SK-N-SH (cell line): ENCODE data around the gene CAPN5. TPM values are rescaled to one million over a fixed set of nuclear protein-coding genes. Genes with fewer than 3 reads are reported as not detected.

Experiments
- CTCF ChIA-PET: fragments of 300-600, 350-600 bp; formaldehyde crosslinking; extraction: SDS; loops from one replicate; lab custom pipeline; 2021; lab: Yijun Ruan, JAX
- POLR2A ChIA-PET: fragments of 350-600 bp; sonication (Branson Sonifier 250); formaldehyde crosslinking; extraction: SDS; loops from one replicate; lab custom pipeline; 2020; ENCODE audit warnings: antibody characterized with exemption, inconsistent platforms; lab: Yijun Ruan, JAX
- DNase-seq: peaks from one replicate; pipeline ENCODE4 v3.0.0; 2012
- H2AFZ ChIP-seq: fragments of 200-600 bp; sonication (generic); 2 replicates; pipeline ENCODE4 v1.8.1; 2016; ENCODE audit warnings: antibody characterized with exemption, mild to moderate bottlenecking, low read depth
- H3F3A ChIP-seq: fragments of 200-600 bp; sonication (generic); replicated peaks from 2 replicates; pipeline ENCODE3; 2016; ENCODE audit warnings: antibody characterized with exemption, mild to moderate bottlenecking; ENCODE audit not compliant: insufficient read depth
- H3K27ac ChIP-seq, 2 experiments: fragments of 200-500 bp in 1 of 2; fragments of 200-600 bp in 1 of 2; sonication (Bioruptor generic) in 1 of 2; sonication (generic), shearing (Covaris generic) in 1 of 2; 2 replicates each; pipeline versions ENCODE4 v1.5.1 to v1.6.1; 2014 to 2016; ENCODE audit warnings: low read depth in 2 of 2, inconsistent platforms in 1 of 2, low read length in 1 of 2, mild to moderate bottlenecking in 1 of 2, mixed read lengths in 1 of 2
- H3K27me3 ChIP-seq: fragments of 200-600 bp; sonication (generic), shearing (Covaris generic); 2 replicates; pipeline ENCODE4 v1.6.1; 2016; ENCODE audit warnings: mixed run types; ENCODE audit not compliant: insufficient read depth
- H3K36me3 ChIP-seq, 2 experiments: fragments of 200-500 bp in 1 of 2; fragments of 200-600 bp in 1 of 2; sonication (Bioruptor generic) in 1 of 2; sonication (generic) in 1 of 2; replicated peaks in 1 of 2; 2 replicates each; pipeline versions ENCODE3 to v1.5.1; 2014 to 2016; ENCODE audit warnings: low read length in 1 of 2, mild to moderate bottlenecking in 1 of 2; ENCODE audit not compliant: insufficient read depth in 2 of 2, control insufficient read depth in 1 of 2
- H3K4me1 ChIP-seq, 2 experiments: fragments of 200-500 bp in 1 of 2; fragments of 200-600 bp in 1 of 2; sonication (Bioruptor generic) in 1 of 2; sonication (generic), shearing (Covaris generic) in 1 of 2; 2 replicates each; pipeline versions ENCODE4 v1.5.1 to v1.6.1; 2014 to 2016; ENCODE audit warnings: low read depth in 1 of 2, low read length in 1 of 2, mixed run types in 1 of 2; ENCODE audit not compliant: insufficient read depth in 2 of 2, control insufficient read depth in 1 of 2
- H3K4me2 ChIP-seq: fragments of 200-600 bp; sonication (generic), shearing (Covaris generic); 2 replicates; pipeline ENCODE4 v1.6.1; 2017; ENCODE audit warnings: mixed run types
- H3K4me3 ChIP-seq, 2 experiments: fragments of 200-500 bp in 1 of 2; fragments of 200-600 bp in 1 of 2; sonication (Bioruptor generic) in 1 of 2; sonication (generic), shearing (Covaris generic) in 1 of 2; 2 replicates each; pipeline versions ENCODE4 v1.5.1 to v1.8.1; 2014 to 2016; ENCODE audit warnings: low read depth in 2 of 2, inconsistent platforms in 1 of 2, low read length in 1 of 2, mild to moderate bottlenecking in 1 of 2, mixed read lengths in 1 of 2, moderate library complexity in 1 of 2
- H3K79me2 ChIP-seq: fragments of 200-600 bp; sonication (generic); 2 replicates; pipeline ENCODE4 v1.8.1; 2017; ENCODE audit warnings: mild to moderate bottlenecking; ENCODE audit not compliant: insufficient read depth
- H3K9ac ChIP-seq: fragments of 200-600 bp; sonication (generic); 2 replicates; pipeline ENCODE4 v1.6.1; 2017; ENCODE audit warnings: mixed run types
- H3K9me2 ChIP-seq: fragments of 200-600 bp; sonication (generic); 2 replicates; pipeline ENCODE4 v1.6.1; 2017; ENCODE audit warnings: mixed run types
- H3K9me3 ChIP-seq: fragments of 200-600 bp; sonication (generic); 2 replicates; pipeline ENCODE4 v1.6.1; 2017; ENCODE audit warnings: mixed run types, mild to moderate bottlenecking, moderate library complexity
- H4K20me1 ChIP-seq: fragments of 200-600 bp; sonication (generic); 2 replicates; pipeline ENCODE4 v1.6.1; 2017; ENCODE audit warnings: mild to moderate bottlenecking, mixed run types; ENCODE audit not compliant: insufficient read depth
- CHD2 ChIP-seq: fragments of 150-350 bp; IDR thresholded peaks from 2 replicates; pipeline ENCODE4 v1.6.1; 2018; ENCODE audit warnings: low read length; ENCODE audit not compliant: partially characterized antibody
- GATA2 ChIP-seq: sonication (generic); formaldehyde crosslinking; IDR thresholded peaks from 2 replicates; pipeline ENCODE4 v1.5.0; 2020; ENCODE audit warnings: mild to moderate bottlenecking, missing genetic modification reagents
- JUND ChIP-seq: IDR thresholded peaks from 2 replicates; pipeline ENCODE4 v1.4.0; 2012
- MEF2A ChIP-seq: IDR thresholded peaks from 2 replicates; pipeline ENCODE4 v1.4.0; 2012; ENCODE audit warnings: low read depth, borderline replicate concordance
- NFIC ChIP-seq: IDR thresholded peaks from 2 replicates; pipeline ENCODE4 v1.4.0; 2012; ENCODE audit warnings: borderline replicate concordance
- NRF1 ChIP-seq: IDR thresholded peaks from 2 replicates; pipeline ENCODE4 v1.6.1; 2012; ENCODE audit warnings: low read depth, mild to moderate bottlenecking, low read length
- RCOR1 ChIP-seq: fragments of 150-350 bp; IDR thresholded peaks from 2 replicates; pipeline ENCODE4 v1.6.1; 2017; ENCODE audit warnings: antibody characterized with exemption, low read length
- RXRA ChIP-seq: IDR thresholded peaks from 2 replicates; pipeline ENCODE4 v1.4.0; 2012; ENCODE audit warnings: low read depth, mild to moderate bottlenecking, borderline replicate concordance
- SMC3 ChIP-seq: IDR thresholded peaks from 2 replicates; pipeline ENCODE4 v1.6.1; 2012; ENCODE audit warnings: low read depth, low read length, improper control_type of control experiment
- TAF1 ChIP-seq: IDR thresholded peaks from 2 replicates; pipeline ENCODE4 v1.6.1; 2012; ENCODE audit warnings: low read depth, mild to moderate bottlenecking, low read length, moderate library complexity, borderline replicate concordance
- TCF12 ChIP-seq: IDR thresholded peaks from 2 replicates; pipeline ENCODE4 v1.4.0; 2012
- TEAD4 ChIP-seq: IDR thresholded peaks from 2 replicates; pipeline ENCODE4 v1.4.0; 2012; ENCODE audit warnings: mild to moderate bottlenecking, borderline replicate concordance; ENCODE audit not compliant: insufficient read depth
- YY1 ChIP-seq: IDR thresholded peaks from 2 replicates; pipeline ENCODE4 v1.4.0; 2012; ENCODE audit warnings: low read depth, mild to moderate bottlenecking
- WGBS: methylation state at CpG from one replicate; pipeline ENCODE4 v1.1.6; 2017; ENCODE audit warnings: low lambda C conversion rate; 5-methylcytosine and 5-hydroxymethylcytosine counted together
- polyA plus RNA-seq, 3 experiments: library from polyadenylated mRNA; depleted of rRNA; stranded (reverse); fragments of >200 nt; gene quantifications; 2 replicates each; pipeline ENCODE4 v1.2.3, GENCODE V29; 2012
- TF ChIP-seq, protein P1 (sequence below): IDR thresholded peaks from 2 replicates; pipeline ENCODE4 v1.4.0; 2012; ENCODE audit warnings: low read depth, borderline replicate concordance
- TF ChIP-seq, protein P2 (sequence below): fragments of 150-350 bp; IDR thresholded peaks from 2 replicates; pipeline ENCODE4 v1.6.1; 2016; ENCODE audit warnings: mild to moderate bottlenecking, low read depth, low read length
- TF ChIP-seq, protein P3 (sequence below): IDR thresholded peaks from 2 replicates; pipeline ENCODE4 v1.4.0; 2012; ENCODE audit warnings: low read depth, borderline replicate concordance
- TF ChIP-seq, protein P4 (sequence below): fragments of 150-350 bp; IDR thresholded peaks from 2 replicates; pipeline ENCODE4 v1.6.1; 2017; ENCODE audit warnings: antibody characterized with exemption, low read length, low read depth, borderline replicate concordance
- TF ChIP-seq, protein P5 (sequence below): IDR thresholded peaks from 2 replicates; pipeline ENCODE4; 2012
- TF ChIP-seq, protein P6 (sequence below): IDR thresholded peaks from 2 replicates; pipeline ENCODE4 v1.4.0; 2012; ENCODE audit warnings: low read depth
- TF ChIP-seq, protein P7 (sequence below): fragments of 200-600 bp; sonication (generic); IDR thresholded peaks from 2 replicates; pipeline ENCODE4 v1.6.1; 2017; ENCODE audit warnings: antibody characterized with exemption, mild to moderate bottlenecking, moderate library complexity

CAPN5 gene
- polyA plus RNA-seq, 1 of the 3 experiments (the other 2 are of a cell fraction): 33.1 TPM

DNA sequence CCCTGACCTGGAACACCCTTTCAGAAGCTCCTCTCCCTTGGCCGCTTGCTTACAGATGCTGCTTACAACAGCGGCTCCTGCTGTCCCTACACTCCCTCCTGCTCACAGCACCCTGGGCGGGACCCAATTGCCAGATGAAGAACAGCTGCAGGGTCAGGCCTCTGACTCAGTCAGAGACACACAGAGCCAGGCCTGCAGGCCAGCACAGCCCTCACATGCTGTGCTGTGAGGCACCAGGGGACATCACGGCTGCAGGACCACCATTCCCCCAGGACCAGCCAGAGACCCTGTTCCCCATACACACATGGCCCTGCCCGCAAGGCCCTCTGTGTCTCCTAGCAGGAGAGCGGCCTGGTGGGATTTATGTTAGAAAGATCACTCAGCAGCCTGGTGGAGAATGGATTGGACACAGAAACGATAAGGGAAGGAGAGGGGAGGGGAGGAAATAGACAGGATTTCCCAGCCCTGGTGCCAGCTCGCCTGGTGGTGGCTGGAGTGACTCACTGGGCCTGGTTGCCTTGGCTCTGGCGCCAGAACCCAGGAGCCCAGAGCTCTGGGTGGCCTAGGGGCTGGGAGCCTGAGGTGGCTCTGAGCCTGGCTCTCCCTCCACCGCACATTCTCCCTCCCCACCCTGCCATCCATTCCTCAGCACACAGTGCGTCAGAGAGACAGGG, 6.7 kb downstream of the CAPN5 start:
- WGBS: 9% methylated on average over 10 of the region's 11 CpGs
- H3K4me3 ChIP-seq: peak overlapping the region in 1 of 2 experiments; percentile 20; a peak in 1 of 4 replicates
- TF ChIP-seq, protein P1, sequence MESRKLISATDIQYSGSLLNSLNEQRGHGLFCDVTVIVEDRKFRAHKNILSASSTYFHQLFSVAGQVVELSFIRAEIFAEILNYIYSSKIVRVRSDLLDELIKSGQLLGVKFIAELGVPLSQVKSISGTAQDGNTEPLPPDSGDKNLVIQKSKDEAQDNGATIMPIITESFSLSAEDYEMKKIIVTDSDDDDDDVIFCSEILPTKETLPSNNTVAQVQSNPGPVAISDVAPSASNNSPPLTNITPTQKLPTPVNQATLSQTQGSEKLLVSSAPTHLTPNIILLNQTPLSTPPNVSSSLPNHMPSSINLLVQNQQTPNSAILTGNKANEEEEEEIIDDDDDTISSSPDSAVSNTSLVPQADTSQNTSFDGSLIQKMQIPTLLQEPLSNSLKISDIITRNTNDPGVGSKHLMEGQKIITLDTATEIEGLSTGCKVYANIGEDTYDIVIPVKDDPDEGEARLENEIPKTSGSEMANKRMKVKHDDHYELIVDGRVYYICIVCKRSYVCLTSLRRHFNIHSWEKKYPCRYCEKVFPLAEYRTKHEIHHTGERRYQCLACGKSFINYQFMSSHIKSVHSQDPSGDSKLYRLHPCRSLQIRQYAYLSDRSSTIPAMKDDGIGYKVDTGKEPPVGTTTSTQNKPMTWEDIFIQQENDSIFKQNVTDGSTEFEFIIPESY: no peak
- TF ChIP-seq, protein P2, sequence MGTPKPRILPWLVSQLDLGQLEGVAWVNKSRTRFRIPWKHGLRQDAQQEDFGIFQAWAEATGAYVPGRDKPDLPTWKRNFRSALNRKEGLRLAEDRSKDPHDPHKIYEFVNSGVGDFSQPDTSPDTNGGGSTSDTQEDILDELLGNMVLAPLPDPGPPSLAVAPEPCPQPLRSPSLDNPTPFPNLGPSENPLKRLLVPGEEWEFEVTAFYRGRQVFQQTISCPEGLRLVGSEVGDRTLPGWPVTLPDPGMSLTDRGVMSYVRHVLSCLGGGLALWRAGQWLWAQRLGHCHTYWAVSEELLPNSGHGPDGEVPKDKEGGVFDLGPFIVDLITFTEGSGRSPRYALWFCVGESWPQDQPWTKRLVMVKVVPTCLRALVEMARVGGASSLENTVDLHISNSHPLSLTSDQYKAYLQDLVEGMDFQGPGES: no peak
- TF ChIP-seq CHD2 (no peak), NFIC (peak; percentile 51), RCOR1 (peak; percentile 81), TCF12 (peak; percentile 92), JUND (no peak), TAF1 (peak; percentile 48; the same call in 1 of the 2 replicates), RXRA (no peak), GATA2 (CRISPR knock-in tag) (no peak; the same call in 1 of the 2 replicates), SMC3 (peak; percentile 43; the same call in 1 of the 2 replicates), NRF1 (no peak), TEAD4 (no peak), YY1 (0 out of 2 replicates have a peak, but pooled peaks have one; percentile 21), MEF2A (no peak)
- TF ChIP-seq, protein P3, sequence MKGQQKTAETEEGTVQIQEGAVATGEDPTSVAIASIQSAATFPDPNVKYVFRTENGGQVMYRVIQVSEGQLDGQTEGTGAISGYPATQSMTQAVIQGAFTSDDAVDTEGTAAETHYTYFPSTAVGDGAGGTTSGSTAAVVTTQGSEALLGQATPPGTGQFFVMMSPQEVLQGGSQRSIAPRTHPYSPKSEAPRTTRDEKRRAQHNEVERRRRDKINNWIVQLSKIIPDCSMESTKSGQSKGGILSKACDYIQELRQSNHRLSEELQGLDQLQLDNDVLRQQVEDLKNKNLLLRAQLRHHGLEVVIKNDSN: no peak
- TF ChIP-seq, protein P4, sequence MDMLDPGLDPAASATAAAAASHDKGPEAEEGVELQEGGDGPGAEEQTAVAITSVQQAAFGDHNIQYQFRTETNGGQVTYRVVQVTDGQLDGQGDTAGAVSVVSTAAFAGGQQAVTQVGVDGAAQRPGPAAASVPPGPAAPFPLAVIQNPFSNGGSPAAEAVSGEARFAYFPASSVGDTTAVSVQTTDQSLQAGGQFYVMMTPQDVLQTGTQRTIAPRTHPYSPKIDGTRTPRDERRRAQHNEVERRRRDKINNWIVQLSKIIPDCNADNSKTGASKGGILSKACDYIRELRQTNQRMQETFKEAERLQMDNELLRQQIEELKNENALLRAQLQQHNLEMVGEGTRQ: no peak
- TF ChIP-seq, protein P5, sequence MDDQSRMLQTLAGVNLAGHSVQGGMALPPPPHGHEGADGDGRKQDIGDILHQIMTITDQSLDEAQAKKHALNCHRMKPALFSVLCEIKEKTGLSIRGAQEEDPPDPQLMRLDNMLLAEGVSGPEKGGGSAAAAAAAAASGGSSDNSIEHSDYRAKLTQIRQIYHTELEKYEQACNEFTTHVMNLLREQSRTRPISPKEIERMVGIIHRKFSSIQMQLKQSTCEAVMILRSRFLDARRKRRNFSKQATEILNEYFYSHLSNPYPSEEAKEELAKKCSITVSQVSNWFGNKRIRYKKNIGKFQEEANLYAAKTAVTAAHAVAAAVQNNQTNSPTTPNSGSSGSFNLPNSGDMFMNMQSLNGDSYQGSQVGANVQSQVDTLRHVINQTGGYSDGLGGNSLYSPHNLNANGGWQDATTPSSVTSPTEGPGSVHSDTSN: peak; percentile 38; the same call in 1 of the 2 replicates
- TF ChIP-seq, protein P6, sequence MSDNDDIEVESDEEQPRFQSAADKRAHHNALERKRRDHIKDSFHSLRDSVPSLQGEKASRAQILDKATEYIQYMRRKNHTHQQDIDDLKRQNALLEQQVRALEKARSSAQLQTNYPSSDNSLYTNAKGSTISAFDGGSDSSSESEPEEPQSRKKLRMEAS: peak; percentile 86
- TF ChIP-seq, protein P7, sequence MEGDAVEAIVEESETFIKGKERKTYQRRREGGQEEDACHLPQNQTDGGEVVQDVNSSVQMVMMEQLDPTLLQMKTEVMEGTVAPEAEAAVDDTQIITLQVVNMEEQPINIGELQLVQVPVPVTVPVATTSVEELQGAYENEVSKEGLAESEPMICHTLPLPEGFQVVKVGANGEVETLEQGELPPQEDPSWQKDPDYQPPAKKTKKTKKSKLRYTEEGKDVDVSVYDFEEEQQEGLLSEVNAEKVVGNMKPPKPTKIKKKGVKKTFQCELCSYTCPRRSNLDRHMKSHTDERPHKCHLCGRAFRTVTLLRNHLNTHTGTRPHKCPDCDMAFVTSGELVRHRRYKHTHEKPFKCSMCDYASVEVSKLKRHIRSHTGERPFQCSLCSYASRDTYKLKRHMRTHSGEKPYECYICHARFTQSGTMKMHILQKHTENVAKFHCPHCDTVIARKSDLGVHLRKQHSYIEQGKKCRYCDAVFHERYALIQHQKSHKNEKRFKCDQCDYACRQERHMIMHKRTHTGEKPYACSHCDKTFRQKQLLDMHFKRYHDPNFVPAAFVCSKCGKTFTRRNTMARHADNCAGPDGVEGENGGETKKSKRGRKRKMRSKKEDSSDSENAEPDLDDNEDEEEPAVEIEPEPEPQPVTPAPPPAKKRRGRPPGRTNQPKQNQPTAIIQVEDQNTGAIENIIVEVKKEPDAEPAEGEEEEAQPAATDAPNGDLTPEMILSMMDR: peak; percentile 66

More for the DNA sequence above, 6.7 kb downstream of the CAPN5 start:
- peak overlapping the region; percentile 60 for H3K9ac ChIP-seq
- H3K36me3 ChIP-seq: peaks cover 0 to 8% of the 10 kb centered on the region in 2 experiments
- no peaks in the 10 kb centered on the region for H3K9me3 ChIP-seq
- H3K9me2 ChIP-seq: no peaks in the 10 kb centered on the region
- peaks cover 42% of the 10 kb centered on the region for H3F3A ChIP-seq
- H3K27me3 ChIP-seq: no peaks in the 10 kb centered on the region
- 0 out of 2 replicates have a peak overlapping the region, but pooled peaks have one; percentile 40 for H2AFZ ChIP-seq
- H4K20me1 ChIP-seq: peaks cover 4% of the 10 kb centered on the region; the same call in 1 of the 2 replicates
- peak; percentile 89 for DNase-seq
- H3K4me2 ChIP-seq: peak overlapping the region; percentile 95
- peaks cover 79% of the 10 kb centered on the region for H3K79me2 ChIP-seq
- peaks cover 38 to 66% of the 10 kb centered on the region in 2 experiments; a peak in 3 of 4 replicates for H3K4me1 ChIP-seq
- ChIA-PET POLR2A (interaction anchor here (0.6 to 1.4 kb wide), 6 partner anchors 9 to 291 kb away, joined by 3 to 15 read pairs (median 4); partner anchors contain the start of gene TSKU), CTCF (interaction anchor here (0.6 to 4.1 kb wide), 22 partner anchors 8 to 475 kb away, joined by 3 to 66 read pairs (median 4); partner anchors contain the start of gene OMP)
- peak overlapping the region; percentile 94 to 97 for H3K27ac ChIP-seq
